Kidney (tissue), 14 donors: ENCODE measurements around the gene USP6NL. TPM values are rescaled to one million over a fixed set of nuclear protein-coding genes. Genes with fewer than 3 reads are reported as not detected.

ENCODE experiments used
- DNase-seq, 5 donors: peaks; one replicate each; pipeline ENCODE4 v3.0.0-alpha.2; 2013 to 2020
- FAIRE-seq: peaks from 2 replicates; lab custom pipeline; 2012; peaks lifted over from hg19 to GRCh38; lab: Jason Lieb, UNC
- H3K27ac ChIP-seq, 2 donors: one replicate each; pipeline ENCODE4 v1.7.0; 2013; ENCODE audit warnings: low read depth in 2 of 2, low read length in 2 of 2, inconsistent platforms in 1 of 2
- H3K27me3 ChIP-seq: one replicate; pipeline ENCODE4 v1.7.1; 2013; ENCODE audit warnings: low read length, inconsistent platforms; ENCODE audit not compliant: control insufficient read depth, insufficient read depth
- H3K36me3 ChIP-seq, 3 donors: one replicate each; pipeline versions ENCODE4 v1.7.0 to v1.7.1; 2013; ENCODE audit warnings: low read length in 3 of 3, control low read depth in 1 of 3, inconsistent platforms in 1 of 3; ENCODE audit not compliant: insufficient read depth in 3 of 3, control insufficient read depth in 2 of 3
- H3K4me1 ChIP-seq, 3 donors: one replicate each; pipeline versions ENCODE4 v1.7.0 to v1.7.1; 2013; ENCODE audit warnings: low read length in 3 of 3, inconsistent platforms in 1 of 3, low read depth in 1 of 3; ENCODE audit not compliant: control insufficient read depth in 2 of 3, insufficient read depth in 2 of 3
- H3K4me3 ChIP-seq, 3 donors: one replicate each; pipeline versions ENCODE4 v1.7.0 to v1.8.1; 2013; ENCODE audit warnings: low read length in 3 of 3, control low read depth in 1 of 3, inconsistent platforms in 1 of 3
- H3K9ac ChIP-seq, 3 donors: one replicate each; pipeline versions ENCODE4 v1.7.0 to v1.7.1; 2013; ENCODE audit warnings: low read length in 3 of 3, control low read depth in 1 of 3, inconsistent platforms in 1 of 3
- H3K9me3 ChIP-seq, 3 donors: one replicate each; pipeline versions ENCODE4 v1.7.0 to v1.7.1; 2013; ENCODE audit warnings: low read length in 3 of 3, control low read depth in 1 of 3, inconsistent platforms in 1 of 3; ENCODE audit not compliant: control insufficient read depth in 2 of 3, insufficient read depth in 1 of 3
- CTCF ChIP-seq: IDR thresholded peaks from 3 replicates; pipeline ENCODE4 v1.5.1; 2012; ENCODE audit warnings: mild to moderate bottlenecking, moderate library complexity, borderline replicate concordance; ENCODE audit not compliant: insufficient read depth; ENCODE audit errors: extremely low read depth
- intact Hi-C: fragments of 100-400 bp; cut with DNase I; formaldehyde crosslinking; loops from one replicate; pipeline ENCODE4 v1.11.1; 2022
- polyA plus RNA-seq: library from polyadenylated mRNA; stranded (reverse); fragments of 350-450 nt; fragmentation: Illumina TruSeq; extraction: RNeasy Lipid Tissue Mini Kit (QIAGEN cat#74804); gene quantifications from one replicate; pipeline ENCODE4 v1.2.3, GENCODE V29; 2014; ENCODE audit warnings: low read depth, low replicate concordance; ENCODE audit not compliant: insufficient read depth
- total RNA-seq: library from RNA; stranded (reverse); fragmentation: NEBNext Ultra II Directional; extraction: Animal tissue kit (Norgen Biotek cat#: 25700); gene quantifications from one replicate; pipeline ENCODE4 v1.2.1, GENCODE V29; 2021
- donor health status: control.
- donor health status: control.
- donor health status: control.
- donor health status: control.
- donor health status: control.
- donor health status: DM: yes; HTN: yes; CAD: no.
- donor health status: Normal renal cell carcinoma (clear cell type).

The USP6NL gene
- total and polyA plus RNA-seq, 2 donors from 2014 or later, result 4.5 to 17.7 TPM

DNA sequence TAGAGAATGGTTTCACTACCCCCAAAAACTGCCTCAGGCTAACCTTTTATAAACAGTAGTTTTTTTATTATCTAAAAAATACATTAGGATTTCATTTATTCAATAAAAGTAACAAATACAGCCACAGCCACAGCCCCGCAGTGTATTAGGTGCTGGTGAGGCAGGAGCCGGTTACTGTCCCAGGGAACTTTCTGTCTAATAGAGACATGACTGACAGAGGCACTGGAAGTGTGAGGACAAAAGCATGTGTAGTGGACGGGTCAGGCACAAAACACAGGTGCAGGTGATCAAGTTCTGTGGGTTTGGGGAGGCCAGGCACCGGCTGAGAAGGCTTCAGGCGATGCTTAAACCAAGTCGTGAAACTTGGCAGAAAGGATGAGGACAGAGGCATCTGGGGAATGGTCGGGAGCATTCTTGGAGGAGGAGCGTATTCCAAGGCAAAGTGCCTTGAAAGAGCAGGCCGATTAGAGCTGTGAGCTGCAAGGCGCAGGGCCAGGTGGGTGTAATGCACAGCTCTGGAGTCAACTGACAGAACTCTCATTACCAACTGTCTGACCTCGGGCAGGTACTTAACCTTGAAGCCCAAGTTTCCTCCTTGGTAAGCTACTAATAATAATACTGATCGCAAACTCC lies 138.2 kb downstream of the USP6NL start:
- FAIRE-seq, result no peak
- Histone ChIP-seq H3K4me3 (no peak overlapping the region), H3K27me3 (no peaks in the 10 kb centered on the region), H3K4me1 (peaks cover 0 to 5% (median 0%) of the 10 kb centered on the region in 3 donors), H3K27ac (no peak overlapping the region), H3K36me3 (peaks cover 0 to 3% (median 0%) of the 10 kb centered on the region in 3 donors), H3K9me3 (no peaks in the 10 kb centered on the region), H3K9ac (peak overlapping the region in 1 of 3 donors; percentile 19)
- DNase-seq, result peak in 2 of 5 donors; percentile 15 to 33
- intact Hi-C loops, result no loop called here
- TF ChIP-seq CTCF, result no peak

- peak; percentile 59 to 74 (median 72) for DNase-seq
- H3K4me1 ChIP-seq, result peaks cover 0 to 5% (median 0%) of the 10 kb centered on the region in 3 donors
- H3K27ac ChIP-seq, result no peak overlapping the region
- H3K9me3 ChIP-seq, result no peaks in the 10 kb centered on the region
- intact Hi-C loops, result no loop called here
- H3K36me3 ChIP-seq, result peaks cover 0 to 3% (median 0%) of the 10 kb centered on the region in 3 donors
- TF ChIP-seq CTCF, result peak; percentile 64
- H3K9ac ChIP-seq, result no peak overlapping the region
- no peak for FAIRE-seq
- H3K4me3 ChIP-seq, result no peak overlapping the region
- H3K27me3 ChIP-seq, result no peaks in the 10 kb centered on the region
These were observed 139.2 kb downstream of the USP6NL start for GRCh38 chr10:11472158-11472753.

GRCh38 chr10:11469575-11470391 lies 141.7 kb downstream of the USP6NL start:
- no peak for TF ChIP-seq CTCF
- Histone ChIP-seq H3K4me1 (peaks cover 0 to 5% (median 0%) of the 10 kb centered on the region in 3 donors), H3K9ac (no peak overlapping the region), H3K36me3 (no peaks in the 10 kb centered on the region), H3K27ac (no peak overlapping the region), H3K27me3 (no peaks in the 10 kb centered on the region), H3K4me3 (no peak overlapping the region), H3K9me3 (no peaks in the 10 kb centered on the region)
- DNase-seq, result peak in 1 of 5 donors; percentile 57
- FAIRE-seq, result no peak
- intact Hi-C loops, result no loop called here
